Neural crest cell (in vitro differentiated cells): ENCODE measurements around the gene NSUN6. TPM values are rescaled to one million over a fixed set of nuclear protein-coding genes. Genes with fewer than 3 reads are reported as not detected.
"Not testable (repeated sequence)": the region's sequence is repeated elsewhere in the genome, so short reads cannot be mapped to it uniquely, and the experiment has no call there.

ENCODE experiments used
- DNase-seq: peaks from one replicate; pipeline ENCODE4 v3.0.0; 2021; ENCODE audit warnings: low read depth, mixed read lengths, low spot score
- H3K27ac Mint-ChIP-seq: one replicate; pipeline ENCODE4 v1.8.0; 2021; ENCODE audit warnings: mild to moderate bottlenecking, mixed read lengths; ENCODE audit not compliant: unreplicated experiment
- H3K27me3 Mint-ChIP-seq: 2 replicates; pipeline ENCODE4 v1.8.0; 2021; ENCODE audit warnings: low read depth, mild to moderate bottlenecking, mixed read lengths
- H3K36me3 Mint-ChIP-seq: 2 replicates; pipeline ENCODE4 v1.8.0; 2021; ENCODE audit warnings: low read depth, mild to moderate bottlenecking, mixed read lengths
- H3K4me1 Mint-ChIP-seq: 2 replicates; pipeline ENCODE4 v1.8.0; 2021; ENCODE audit warnings: mixed read lengths
- H3K4me3 Mint-ChIP-seq: one replicate; pipeline ENCODE4 v1.8.0; 2021; ENCODE audit warnings: mild to moderate bottlenecking, mixed read lengths
- H3K9me3 Mint-ChIP-seq: 2 replicates; pipeline ENCODE4 v1.8.0; 2021; ENCODE audit warnings: mixed read lengths
- CTCF ChIP-seq: fragments of 200-600 bp; sonication (generic); conservative IDR thresholded peaks from 2 replicates; pipeline ENCODE4 v1.5.0; 2021; ENCODE audit warnings: antibody characterized with exemption, mild to moderate bottlenecking
- total RNA-seq: library from RNA; stranded (reverse); gene quantifications from 2 replicates; pipeline ENCODE4 v1.2.1, GENCODE V29; 2021

The NSUN6 gene
- total RNA-seq, 1 donor from 2014 or later, result 18.4 TPM

- Mint-ChIP-seq H3K36me3 (peaks cover 46% of the 10 kb centered on the region), H3K4me3 (no peak overlapping the region), H3K27me3 (no peaks in the 10 kb centered on the region), H3K4me1 (no peaks in the 10 kb centered on the region), H3K9me3 (peaks cover 15% of the 10 kb centered on the region), H3K27ac (no peak overlapping the region)
- no peak for DNase-seq
- TF ChIP-seq CTCF, result peak; percentile 41
These were observed 56.7 kb downstream of the NSUN6 start for GRCh38 chr10:18594574-18595156.

GRCh38 chr10:18591141-18591540 is 60.2 kb downstream of the NSUN6 start:
- H3K4me3 Mint-ChIP-seq, H3K4me1 Mint-ChIP-seq, H3K27ac Mint-ChIP-seq, DNase-seq, H3K27me3 Mint-ChIP-seq: not testable (repeated sequence)
- Mint-ChIP-seq H3K36me3 (peaks cover 64% of the 10 kb centered on the region), H3K9me3 (peaks cover 22% of the 10 kb centered on the region)

- Mint-ChIP-seq H3K9me3 (peaks cover 21% of the 10 kb centered on the region), H3K36me3 (peaks cover 74% of the 10 kb centered on the region)
- not testable (repeated sequence) for H3K4me1 Mint-ChIP-seq, H3K27me3 Mint-ChIP-seq, H3K27ac Mint-ChIP-seq, H3K4me3 Mint-ChIP-seq, DNase-seq
These were observed 64.8 kb downstream of the NSUN6 start for GRCh38 chr10:18586637-18587036.

- H3K36me3 Mint-ChIP-seq, result peaks cover 67% of the 10 kb centered on the region
- TF ChIP-seq CTCF, result peak; percentile 57
- H3K27ac Mint-ChIP-seq, result peak overlapping the region; percentile 40
- no peaks in the 10 kb centered on the region for H3K4me1 Mint-ChIP-seq
- no peaks in the 10 kb centered on the region for H3K27me3 Mint-ChIP-seq
- H3K9me3 Mint-ChIP-seq, result peaks cover 4% of the 10 kb centered on the region
- DNase-seq, result no peak
- H3K4me3 Mint-ChIP-seq, result no peak overlapping the region
These were observed 67.7 kb downstream of the NSUN6 start for GRCh38 chr10:18583575-18584270.

GRCh38 chr10:18582803-18583202 is 68.6 kb downstream of the NSUN6 start:
- Mint-ChIP-seq H3K27ac (no peak overlapping the region), H3K9me3 (peaks cover 6% of the 10 kb centered on the region), H3K4me1 (no peaks in the 10 kb centered on the region), H3K36me3 (peaks cover 71% of the 10 kb centered on the region), H3K4me3 (no peak overlapping the region), H3K27me3 (no peaks in the 10 kb centered on the region)
- DNase-seq, result no peak
- TF ChIP-seq CTCF, result no peak

- H3K9me3 Mint-ChIP-seq, result peaks cover 22% of the 10 kb centered on the region
- peaks cover 64% of the 10 kb centered on the region for H3K36me3 Mint-ChIP-seq
- H3K27me3 Mint-ChIP-seq, result no peaks in the 10 kb centered on the region
- H3K27ac Mint-ChIP-seq, result no peak overlapping the region
- TF ChIP-seq CTCF, result no peak
- no peaks in the 10 kb centered on the region for H3K4me1 Mint-ChIP-seq
- H3K4me3 Mint-ChIP-seq, result no peak overlapping the region
- no peak for DNase-seq
These were observed 73.3 kb downstream of the NSUN6 start for GRCh38 chr10:18577823-18578685.
